Activated CD4-positive, alpha-beta T cell treated with anti-CD3 and anti-CD28 coated beads, Interleukin-2, amount 10 ng/mL, durations not matched to agents 24 days and 14 days (primary cell): Measurements from ENCODE around the gene OPN1MW2. TPM values are rescaled to one million over a fixed set of nuclear protein-coding genes. Genes with fewer than 3 reads are reported as not detected.
"Not testable (repeated sequence)": the region's sequence is repeated elsewhere in the genome, so short reads cannot be mapped to it uniquely, and the experiment has no call there.

Source experiments
- DNase-seq: peaks from one replicate; pipeline ENCODE4 v3.0.0; 2022
- H3K27ac Mint-ChIP-seq: one replicate; pipeline ENCODE4 v1.8.0; 2022; ENCODE audit warnings: mild to moderate bottlenecking, mixed read lengths
- H3K27me3 Mint-ChIP-seq: one replicate; pipeline ENCODE4 v1.8.0; 2022; ENCODE audit warnings: mixed read lengths
- H3K36me3 Mint-ChIP-seq: one replicate; pipeline ENCODE4 v1.8.0; 2022; ENCODE audit warnings: low read depth, mild to moderate bottlenecking, mixed read lengths
- H3K4me1 Mint-ChIP-seq: one replicate; pipeline ENCODE4 v1.8.0; 2021; ENCODE audit warnings: mixed read lengths
- H3K4me3 Mint-ChIP-seq: one replicate; pipeline ENCODE4 v1.8.0; 2022; ENCODE audit warnings: mild to moderate bottlenecking, moderate library complexity, mixed read lengths
- H3K9me3 Mint-ChIP-seq: one replicate; pipeline ENCODE4 v1.8.0; 2021; ENCODE audit warnings: mixed read lengths
- intact Hi-C: fragments of 100-400 bp; cut with micrococcal nuclease; formaldehyde crosslinking; loops from one replicate; pipeline ENCODE4 v1.15.1; 2023
- total RNA-seq: library from RNA; stranded (reverse); gene quantifications from 2 replicates; pipeline ENCODE4 v1.2.3, GENCODE V29; 2022

OPN1MW2 gene
- total RNA-seq = not detected in 2 replicates

DNA sequence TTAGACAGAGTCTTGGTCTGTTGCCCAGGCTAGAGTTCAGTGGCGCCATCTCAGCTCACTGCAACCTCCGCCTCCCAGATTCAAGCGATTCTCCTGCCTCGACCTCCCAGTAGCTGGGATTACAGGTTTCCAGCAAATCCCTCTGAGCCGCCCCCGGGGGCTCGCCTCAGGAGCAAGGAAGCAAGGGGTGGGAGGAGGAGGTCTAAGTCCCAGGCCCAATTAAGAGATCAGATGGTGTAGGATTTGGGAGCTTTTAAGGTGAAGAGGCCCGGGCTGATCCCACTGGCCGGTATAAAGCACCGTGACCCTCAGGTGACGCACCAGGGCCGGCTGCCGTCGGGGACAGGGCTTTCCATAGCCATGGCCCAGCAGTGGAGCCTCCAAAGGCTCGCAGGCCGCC, at the start of gene OPN1MW2:
Gene OPN1MW2, plus strand, starts transcription at position 301 of the 400 bp plus-strand sequence. Its CDS starts 60 bp downstream, at position 361.
- H3K27ac Mint-ChIP-seq, H3K27me3 Mint-ChIP-seq, DNase-seq, H3K4me3 Mint-ChIP-seq, H3K4me1 Mint-ChIP-seq, H3K36me3 Mint-ChIP-seq, H3K9me3 Mint-ChIP-seq, intact Hi-C loops: not testable (repeated sequence)

- H3K4me1 Mint-ChIP-seq, intact Hi-C loops, DNase-seq, H3K36me3 Mint-ChIP-seq, H3K27ac Mint-ChIP-seq, H3K4me3 Mint-ChIP-seq, H3K27me3 Mint-ChIP-seq, H3K9me3 Mint-ChIP-seq: not testable (repeated sequence)
Observed at GRCh38 chrX:154172535-154172943, 47.0 kb upstream of the OPN1MW2 start.

- DNase-seq, H3K36me3 Mint-ChIP-seq, H3K4me1 Mint-ChIP-seq, H3K4me3 Mint-ChIP-seq, intact Hi-C loops, H3K27ac Mint-ChIP-seq, H3K9me3 Mint-ChIP-seq, H3K27me3 Mint-ChIP-seq: not testable (repeated sequence)
Observed at GRCh38 chrX:154174356-154174755, 45.2 kb upstream of the OPN1MW2 start.

GRCh38 chrX:154182296-154182695, 37.3 kb upstream of the OPN1MW2 start, which contains the start of gene OPN1MW:
Gene OPN1MW, plus strand, starts transcription at chrX:154182596. Its CDS starts 82 bp downstream, at chrX:154182678.
- H3K9me3 Mint-ChIP-seq, H3K4me1 Mint-ChIP-seq, H3K4me3 Mint-ChIP-seq, DNase-seq, H3K27ac Mint-ChIP-seq, intact Hi-C loops, H3K36me3 Mint-ChIP-seq, H3K27me3 Mint-ChIP-seq: not testable (repeated sequence)

DNA sequence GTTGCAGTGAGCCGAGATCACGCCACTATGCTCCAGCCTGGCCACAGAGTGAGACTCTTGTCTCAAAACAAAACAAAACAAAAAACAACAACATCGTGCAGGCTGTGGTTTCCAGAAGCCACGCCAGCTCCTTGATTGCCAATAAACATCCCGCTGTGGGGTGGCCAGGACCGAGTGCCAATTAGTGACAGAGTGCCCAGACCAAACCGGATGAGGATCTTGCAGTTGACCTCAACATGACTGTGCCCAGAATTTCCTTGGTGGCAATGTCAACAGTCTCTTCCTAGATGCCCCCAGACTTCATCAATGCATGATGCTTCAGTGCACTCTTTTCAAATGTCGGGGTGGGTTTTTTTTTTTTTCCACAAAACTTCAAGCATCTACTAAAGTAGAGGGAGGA, 35.8 kb upstream of the OPN1MW2 start:
- intact Hi-C loops, H3K9me3 Mint-ChIP-seq, DNase-seq, H3K27ac Mint-ChIP-seq, H3K4me1 Mint-ChIP-seq, H3K36me3 Mint-ChIP-seq, H3K27me3 Mint-ChIP-seq, H3K4me3 Mint-ChIP-seq: not testable (repeated sequence)

DNA sequence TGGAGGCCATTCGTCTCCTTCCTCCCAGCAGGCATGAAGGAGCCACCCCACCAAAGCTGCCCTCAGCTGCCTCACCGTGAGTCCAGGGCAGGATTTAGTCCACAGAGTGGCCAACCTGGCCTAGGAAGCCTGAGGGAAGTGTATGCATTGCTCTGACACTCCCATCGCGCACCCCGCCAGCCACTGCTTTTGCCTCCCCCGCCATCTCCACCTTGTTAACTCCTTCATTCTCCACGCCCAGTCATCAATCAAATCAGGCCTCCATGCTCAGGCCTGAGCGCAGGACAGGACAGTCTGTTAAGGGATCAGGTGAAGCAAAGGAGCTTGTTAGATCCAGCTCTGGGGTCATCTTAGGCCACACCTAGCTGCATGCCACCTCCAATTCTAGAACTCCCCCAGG, 26.7 kb upstream of the OPN1MW2 start:
- H3K27me3 Mint-ChIP-seq, H3K4me3 Mint-ChIP-seq, intact Hi-C loops, H3K36me3 Mint-ChIP-seq, H3K27ac Mint-ChIP-seq, H3K4me1 Mint-ChIP-seq, DNase-seq, H3K9me3 Mint-ChIP-seq: not testable (repeated sequence)

DNA sequence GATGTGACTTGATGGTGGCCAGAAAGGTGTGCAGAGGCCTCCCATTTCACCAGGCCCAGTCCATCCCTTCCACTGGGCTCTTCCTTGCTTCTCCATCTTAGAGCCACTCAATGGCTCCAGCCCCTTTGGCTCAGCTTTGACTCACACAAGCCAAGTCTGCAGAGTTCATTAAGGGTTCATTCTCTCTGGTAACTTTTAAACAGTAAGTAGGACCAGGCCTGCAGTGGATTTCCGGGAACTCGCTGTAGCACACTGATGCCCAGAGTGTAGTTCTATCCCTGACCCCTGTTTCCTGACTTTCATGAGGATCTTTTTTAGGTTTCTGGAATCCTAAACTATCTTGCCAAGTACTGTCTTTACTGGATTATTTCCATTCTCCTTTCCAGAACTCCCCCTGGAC, 25.2 kb upstream of the OPN1MW2 start:
- H3K27me3 Mint-ChIP-seq, H3K9me3 Mint-ChIP-seq, DNase-seq, H3K27ac Mint-ChIP-seq, H3K4me3 Mint-ChIP-seq, H3K36me3 Mint-ChIP-seq, intact Hi-C loops, H3K4me1 Mint-ChIP-seq: not testable (repeated sequence)

- H3K4me1 Mint-ChIP-seq, H3K27ac Mint-ChIP-seq, H3K4me3 Mint-ChIP-seq, H3K9me3 Mint-ChIP-seq, H3K27me3 Mint-ChIP-seq, H3K36me3 Mint-ChIP-seq, DNase-seq, intact Hi-C loops: not testable (repeated sequence)
Observed at GRCh38 chrX:154196466-154196865, 23.1 kb upstream of the OPN1MW2 start.

GRCh38 chrX:154209670-154210418, 9.7 kb upstream of the OPN1MW2 start:
- H3K27ac Mint-ChIP-seq, H3K36me3 Mint-ChIP-seq, H3K4me3 Mint-ChIP-seq, H3K9me3 Mint-ChIP-seq, H3K4me1 Mint-ChIP-seq, H3K27me3 Mint-ChIP-seq, intact Hi-C loops: not testable (repeated sequence)
- DNase-seq = peak; percentile 2

DNA sequence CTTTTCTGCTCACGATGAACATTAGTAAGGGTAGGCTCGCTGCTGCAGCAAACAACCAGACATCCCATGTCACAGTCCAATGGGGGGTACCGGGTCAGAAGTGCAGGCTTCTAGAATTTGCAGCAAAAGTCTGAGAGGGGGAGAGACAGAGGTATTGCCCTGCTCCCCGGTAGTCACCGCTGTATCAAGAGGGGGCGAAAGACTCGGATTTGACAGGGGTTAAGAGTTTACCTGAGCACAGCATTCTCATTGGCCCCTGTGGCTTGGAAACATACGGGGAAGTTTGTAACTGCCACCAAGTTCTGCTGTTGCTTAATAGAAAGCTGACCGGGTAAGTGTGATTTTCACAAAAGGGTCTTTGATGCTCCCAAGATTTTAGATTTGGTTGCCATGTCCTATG, 8.5 kb upstream of the OPN1MW2 start:
- peak; percentile 52 for DNase-seq

DNA sequence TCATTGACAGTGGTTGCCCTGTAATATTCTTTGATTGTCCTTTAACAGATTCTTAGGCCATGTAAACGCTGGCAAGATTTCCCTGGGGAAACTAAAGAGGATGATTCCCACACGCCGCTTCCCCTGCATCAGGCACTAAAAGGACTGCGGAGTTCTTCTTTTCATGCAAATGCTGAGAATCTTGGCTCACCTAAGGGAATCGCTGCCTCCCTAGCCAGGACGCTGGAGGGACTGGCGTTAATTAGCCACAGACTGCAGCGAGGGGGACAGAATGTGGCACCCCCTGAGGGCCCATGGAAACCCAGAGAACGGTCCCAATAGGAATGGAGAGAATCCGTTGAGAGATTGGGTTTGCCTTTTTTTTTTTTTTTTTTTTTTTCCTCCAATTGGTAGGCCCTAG, 8.1 kb upstream of the OPN1MW2 start:
- H3K9me3 Mint-ChIP-seq, intact Hi-C loops, H3K36me3 Mint-ChIP-seq, H3K27me3 Mint-ChIP-seq, DNase-seq, H3K4me1 Mint-ChIP-seq, H3K27ac Mint-ChIP-seq, H3K4me3 Mint-ChIP-seq: not testable (repeated sequence)

More for the DNA sequence above, 8.5 kb upstream of the OPN1MW2 start:
- H3K4me3 Mint-ChIP-seq, H3K27me3 Mint-ChIP-seq, H3K4me1 Mint-ChIP-seq, intact Hi-C loops, H3K9me3 Mint-ChIP-seq, H3K36me3 Mint-ChIP-seq, H3K27ac Mint-ChIP-seq: not testable (repeated sequence)

DNA sequence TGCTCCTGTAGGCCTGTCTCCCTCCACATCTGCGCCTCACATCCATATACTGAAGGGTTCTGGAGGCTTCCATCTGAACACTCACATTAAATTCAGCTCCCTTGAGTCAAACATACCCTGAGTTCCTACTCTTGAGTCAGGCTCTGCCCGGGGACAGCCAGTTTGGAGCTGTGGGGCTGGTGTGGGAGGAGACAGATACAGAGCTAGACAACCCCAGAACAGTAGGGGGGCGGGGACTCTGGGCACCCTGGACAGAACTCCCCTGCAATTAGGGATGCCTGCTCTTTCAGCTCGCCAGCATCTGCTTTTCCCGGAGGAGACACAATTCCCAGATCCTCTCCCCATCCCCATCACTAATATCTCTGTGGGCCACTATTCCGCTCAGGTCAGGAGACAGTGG, 5.7 kb downstream of the OPN1MW2 start:
- DNase-seq, H3K9me3 Mint-ChIP-seq, H3K27ac Mint-ChIP-seq, intact Hi-C loops, H3K4me3 Mint-ChIP-seq, H3K36me3 Mint-ChIP-seq, H3K27me3 Mint-ChIP-seq, H3K4me1 Mint-ChIP-seq: not testable (repeated sequence)

- H3K36me3 Mint-ChIP-seq, H3K4me3 Mint-ChIP-seq, H3K27me3 Mint-ChIP-seq, H3K4me1 Mint-ChIP-seq, H3K9me3 Mint-ChIP-seq, DNase-seq, intact Hi-C loops, H3K27ac Mint-ChIP-seq: not testable (repeated sequence)
Observed at GRCh38 chrX:154226706-154227105, 7.2 kb downstream of the OPN1MW2 start.

GRCh38 chrX:154231443-154231842, 11.9 kb downstream of the OPN1MW2 start:
- H3K36me3 Mint-ChIP-seq, H3K27me3 Mint-ChIP-seq, DNase-seq, H3K9me3 Mint-ChIP-seq, H3K4me1 Mint-ChIP-seq, intact Hi-C loops, H3K4me3 Mint-ChIP-seq, H3K27ac Mint-ChIP-seq: not testable (repeated sequence)

DNA sequence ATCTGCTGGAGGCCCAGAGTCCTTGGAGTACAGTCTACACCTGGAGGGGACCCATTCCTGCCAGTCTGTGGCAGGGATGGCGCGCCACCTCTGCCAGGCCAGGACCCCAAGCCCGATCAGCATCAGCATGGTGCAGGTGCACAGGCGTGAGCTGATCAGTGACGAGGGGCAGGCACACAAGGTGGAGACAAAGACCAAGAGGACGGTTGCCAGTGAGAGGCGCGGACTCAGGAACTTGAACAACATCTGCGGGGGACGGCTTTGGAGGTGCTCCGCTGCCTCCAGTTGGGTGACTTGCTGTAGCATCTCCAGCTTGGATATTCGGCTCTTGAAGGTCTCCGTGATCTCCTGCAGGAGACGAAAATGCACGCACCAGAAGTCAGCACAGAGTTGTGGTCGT, 14.1 kb downstream of the OPN1MW2 start:
- intact Hi-C loops, H3K36me3 Mint-ChIP-seq: not testable (repeated sequence)

More for the DNA sequence above, 14.1 kb downstream of the OPN1MW2 start:
- not testable (repeated sequence) for H3K4me3 Mint-ChIP-seq, H3K27ac Mint-ChIP-seq, H3K27me3 Mint-ChIP-seq, H3K4me1 Mint-ChIP-seq, H3K9me3 Mint-ChIP-seq, DNase-seq
